Endothelial cell of umbilical vein (primary cell): ENCODE data around the gene FKBP7. TPM values are rescaled to one million over a fixed set of nuclear protein-coding genes. Genes with fewer than 3 reads are reported as not detected.

Source experiments
- BruUV-seq: library from RNA; stranded (reverse); fragments of 400-500 nt; replicated peaks from 2 replicates; lab custom pipeline; 2021; lab: Mats Ljungman, UMichigan
- CTCF ChIA-PET: fragments of 300-600, 350-600 bp; sonication (Branson Sonifier 250); formaldehyde crosslinking; loops from one replicate; lab custom pipeline; 2021; ENCODE audit warnings: antibody characterized with exemption, inconsistent platforms; lab: Charles Lee
- POLR2A ChIA-PET: fragments of 300-600, 350-600 bp; sonication (Branson Sonifier 250); formaldehyde crosslinking; loops from one replicate; lab custom pipeline; 2021; ENCODE audit warnings: antibody characterized with exemption, inconsistent platforms; lab: Charles Lee
- DNase-seq: peaks from one replicate; pipeline ENCODE4 v3.0.0-alpha.2; 2011; ENCODE audit warnings: low read depth, low spot score
- FAIRE-seq: peaks from 2 replicates; lab custom pipeline; 2011; peaks lifted over from hg19 to GRCh38; lab: Jason Lieb, UNC
- H2AFZ ChIP-seq: 2 replicates; pipeline ENCODE4 v1.6.0; 2012; ENCODE audit warnings: low read depth, low read length, control low read depth, inconsistent platforms
- H3K27ac ChIP-seq: 2 replicates; pipeline ENCODE4 v1.5.1; 2011; ENCODE audit warnings: low read depth, mild to moderate bottlenecking, control low read depth, low read length, moderate library complexity; ENCODE audit not compliant: insufficient read depth
- H3K27me3 ChIP-seq, 2 experiments: 2 replicates each; pipeline versions ENCODE4 v1.6.0 to v1.6.1; 2011; ENCODE audit warnings: low read length in 2 of 2, mixed read lengths in 1 of 2; ENCODE audit not compliant: control insufficient read depth in 2 of 2, insufficient read depth in 2 of 2
- H3K36me3 ChIP-seq, 2 experiments: 2 replicates in 1 of 2; 3 replicates in 1 of 2; pipeline ENCODE4 v1.5.1; 2011; ENCODE audit warnings: low read length in 2 of 2, mild to moderate bottlenecking in 1 of 2, moderate library complexity in 1 of 2; ENCODE audit not compliant: control insufficient read depth in 2 of 2, insufficient read depth in 2 of 2; ENCODE audit errors: extremely low read depth in 1 of 2
- H3K4me1 ChIP-seq: 3 replicates; pipeline ENCODE4 v1.5.1; 2011; ENCODE audit warnings: mild to moderate bottlenecking, low read length; ENCODE audit not compliant: control insufficient read depth, insufficient read depth; ENCODE audit errors: extremely low read depth
- H3K4me2 ChIP-seq: 2 replicates; pipeline ENCODE4 v1.6.1; 2011; ENCODE audit warnings: low read length, control low read depth, mixed read lengths; ENCODE audit not compliant: insufficient read depth
- H3K4me3 ChIP-seq, 3 experiments: fragments of 200-600 bp in 1 of 3; sonication (generic), shearing (Covaris generic) in 1 of 3; replicated peaks in 1 of 3; 2 replicates each; pipeline ENCODE4 v1.5.1; 2011 to 2016; ENCODE audit warnings: control low read depth in 3 of 3, low read length in 3 of 3, mild to moderate bottlenecking in 2 of 3, inconsistent platforms in 1 of 3, low read depth in 1 of 3, moderate library complexity in 1 of 3; ENCODE audit not compliant: insufficient read depth in 1 of 3
- H3K79me2 ChIP-seq: 2 replicates; pipeline ENCODE4 v1.6.0; 2012; ENCODE audit warnings: low read length, inconsistent platforms; ENCODE audit not compliant: control insufficient read depth, insufficient read depth
- H3K9ac ChIP-seq: replicated peaks from 2 replicates; pipeline ENCODE3; 2011; ENCODE audit warnings: low read length, control low read depth; ENCODE audit not compliant: insufficient read depth; ENCODE audit errors: extremely low read depth
- H3K9me1 ChIP-seq: replicated peaks from 3 replicates; pipeline ENCODE4 v1.6.0; 2011; ENCODE audit warnings: mild to moderate bottlenecking, low read length; ENCODE audit not compliant: control insufficient read depth, insufficient read depth; ENCODE audit errors: extremely low read depth
- H3K9me3 ChIP-seq: replicated peaks from 2 replicates; pipeline ENCODE4 v1.5.1; 2012; ENCODE audit warnings: low read length, inconsistent platforms; ENCODE audit not compliant: control insufficient read depth, insufficient read depth
- H4K20me1 ChIP-seq: replicated peaks from 2 replicates; pipeline ENCODE3; 2011; ENCODE audit warnings: mild to moderate bottlenecking, low read length; ENCODE audit not compliant: control insufficient read depth, insufficient read depth; ENCODE audit errors: extremely low read depth
- CTCF ChIP-seq, 2 donors: IDR thresholded peaks; 1 replicate in 1 of 2; 2 replicates in 1 of 2; pipeline ENCODE4 v1.5.1; 2011; ENCODE audit warnings: low read length in 2 of 2, mild to moderate bottlenecking in 2 of 2, moderate library complexity in 2 of 2, control low read depth in 1 of 2, inconsistent platforms in 1 of 2, low read depth in 1 of 2; ENCODE audit not compliant: insufficient read depth in 1 of 2; ENCODE audit errors: extremely low read depth in 1 of 2
- EZH2 ChIP-seq: IDR thresholded peaks from 2 replicates; pipeline ENCODE4 v1.6.1; 2012; ENCODE audit warnings: borderline replicate concordance, low read depth, mild to moderate bottlenecking, moderate library complexity, low read length, inconsistent platforms; ENCODE audit not compliant: severe bottlenecking
- FOS ChIP-seq: IDR thresholded peaks from 2 replicates; pipeline ENCODE4 v1.6.1; 2011; ENCODE audit warnings: mild to moderate bottlenecking, low read length, moderate library complexity, borderline replicate concordance; ENCODE audit not compliant: insufficient read depth
- MYC ChIP-seq: IDR thresholded peaks from one replicate; pipeline ENCODE4 v1.6.1; 2011; ENCODE audit warnings: mild to moderate bottlenecking, low read depth, low read length
- POLR2AphosphoS5 ChIP-seq: IDR thresholded peaks from 2 replicates; pipeline ENCODE4 v1.6.1; 2012; ENCODE audit warnings: low read depth, mild to moderate bottlenecking, control low read depth, low read length, moderate library complexity; ENCODE audit not compliant: insufficient read depth
- dilution Hi-C: fragments of 300-500 bp; cut with MboI; formaldehyde crosslinking; loops from one replicate; pipeline ENCODE4 v1.15.0; 2019; ENCODE audit warnings: low sequenced_read_pairs; ENCODE audit not compliant: extremely low pct_ligation_motif_present
- intact Hi-C: fragments of 100-400 bp; cut with micrococcal nuclease; formaldehyde crosslinking; loops from one replicate; pipeline ENCODE4 v1.10.0; 2022
- polyA plus RNA-seq, 4 experiments: library from polyadenylated mRNA; depleted of rRNA in 3 of 4; stranded (reverse) in 3 of 4; unstranded in 1 of 4; fragments of >200 nt; gene quantifications; 2 replicates each; pipeline versions ENCODE4 v1.2.1 to v1.2.3, GENCODE V29; 2011 to 2012; ENCODE audit warnings: missing spikeins in 1 of 4
- total RNA-seq: library from RNA; stranded (reverse); gene quantifications from 2 replicates; pipeline ENCODE4 v1.2.3, GENCODE V29; 2021

Gene FKBP7
- total and polyA plus RNA-seq, 2 donors (not counting 3 experiments of a cell fraction or from before 2014, with no cell fraction given), result 11.2 to 20.5 TPM

DNA sequence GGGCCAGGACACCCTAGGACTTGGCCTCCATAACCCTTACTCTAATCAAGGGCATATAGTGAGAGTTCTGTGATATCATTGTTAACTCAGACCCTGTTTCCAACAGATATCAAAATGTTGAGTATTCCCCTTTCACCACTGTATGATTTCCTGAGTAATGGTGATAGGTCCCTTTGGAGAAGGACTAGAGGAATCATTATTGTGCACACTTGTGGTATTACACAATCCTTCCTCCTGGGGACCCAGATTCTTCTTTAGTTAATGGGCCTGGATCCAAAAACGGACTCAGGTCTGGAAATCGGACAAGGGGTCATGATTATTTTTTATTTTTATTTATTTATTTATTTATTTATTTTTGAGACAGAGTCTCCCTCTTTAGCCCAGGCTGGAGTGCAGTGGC lies 50.9 kb downstream of the FKBP7 start:
- Histone ChIP-seq H3K79me2 (peaks cover 2% of the 10 kb centered on the region), H3K4me3 (no peak overlapping the region), H2AFZ (no peak overlapping the region), H3K36me3 (peaks cover 11 to 14% of the 10 kb centered on the region in 2 experiments), H3K4me2 (no peak overlapping the region), H3K27ac (no peak overlapping the region), H4K20me1 (no peaks in the 10 kb centered on the region), H3K27me3 (no peaks in the 10 kb centered on the region), H3K9me1 (no peaks in the 10 kb centered on the region), H3K9ac (no peak overlapping the region), H3K4me1 (no peaks in the 10 kb centered on the region), H3K9me3 (no peaks in the 10 kb centered on the region)
- intact Hi-C loops, result no loop called here
- no TSS peak for BruUV-seq
- dilution Hi-C loops, result loop anchor here (25.0 kb wide), 1 partner anchor 290 kb away; no protein-coding TSS in a partner anchor
- no peak for FAIRE-seq
- ChIA-PET POLR2A (interaction anchor here (1.3 kb wide), 1 partner anchor 24 kb away, joined by 4 read pairs; the partner anchor contains the start of genes PJVK and PRKRA), CTCF (interaction anchor here (2.4 to 2.9 kb wide), 2 partner anchors 8 to 13 kb away, joined by 11 to 16 read pairs; no protein-coding TSS in a partner anchor)
- TF ChIP-seq CTCF (IDR thresholded peaks at IDR 0.05; ENCODE audit: extremely low read depth in 1 of 2, insufficient read depth in 1 of 2, low read depth in 1 of 2, low read length in 2 of 2) (no peak), FOS (no peak), POLR2AphosphoS5 (no peak), EZH2 (no peak), MYC (no peak)
- no peak for DNase-seq
